ENCODE results near the gene PRKCB.

PRKCB gene

DNA sequence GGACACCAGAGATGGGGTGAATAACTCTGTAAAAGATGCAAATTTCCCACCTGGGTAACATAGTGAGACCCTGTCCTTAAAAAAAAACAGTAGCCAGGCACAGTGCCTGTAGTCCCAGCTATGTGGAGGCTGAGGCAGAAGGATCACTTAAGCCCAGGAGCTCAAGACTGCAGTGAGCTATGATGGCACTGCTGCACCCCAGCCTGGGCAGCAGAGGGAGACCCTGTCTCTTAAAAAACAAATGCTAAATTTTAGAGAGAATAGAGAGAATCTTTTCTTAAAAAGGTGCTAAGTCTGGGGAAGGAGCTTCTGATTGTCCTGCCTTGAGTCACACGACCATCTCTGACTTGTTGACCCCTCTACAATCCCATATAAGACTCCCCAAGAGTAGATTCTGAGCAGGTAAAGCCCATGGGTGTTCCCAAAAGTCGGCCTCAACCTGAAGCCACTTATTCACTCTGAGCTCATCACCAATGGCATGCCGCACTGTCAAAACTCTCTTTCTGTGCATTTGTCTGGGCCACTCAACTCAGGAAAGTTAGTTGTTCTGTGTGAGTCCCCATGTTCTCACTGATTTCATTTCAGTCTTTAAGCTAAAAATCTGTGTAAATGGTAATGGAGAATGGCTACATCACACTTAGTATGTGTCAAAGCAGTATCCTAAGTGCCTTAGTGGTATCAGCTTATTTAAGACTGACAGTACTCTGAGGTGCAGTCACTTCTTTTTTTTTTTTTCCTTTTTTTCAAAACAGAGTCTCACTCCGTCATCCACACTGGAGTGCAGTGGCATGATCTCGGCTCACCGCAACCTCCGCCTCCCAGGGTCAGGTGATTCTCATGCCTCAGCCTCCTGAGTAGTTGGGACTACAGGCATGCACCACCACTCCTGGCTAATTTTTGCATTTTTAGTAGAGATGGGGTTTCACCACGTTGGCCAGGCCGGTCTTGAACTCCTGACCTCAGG, 41.6 kb downstream of the PRKCB start:
- H3K27me3 ChIP-seq (ENCODE audit: control insufficient read depth, insufficient read depth, low read length) = no peaks in the 10 kb centered on the region
- H3K36me3 ChIP-seq (ENCODE audit: control insufficient read depth, insufficient read depth, low read length) = no peaks in the 10 kb centered on the region
- H3K4me3 ChIP-seq (ENCODE audit: low read length) = no peak overlapping the region
- H3K27ac ChIP-seq (ENCODE audit: low read depth, low read length) = no peak overlapping the region
- no peaks in the 10 kb centered on the region for H3K4me1 ChIP-seq (ENCODE audit: control insufficient read depth, insufficient read depth, low read length)
- no peak overlapping the region for H3K9ac ChIP-seq (ENCODE audit: low read length)

GRCh38 chr16:23879735-23880373, 44.1 kb downstream of the PRKCB start:
- H3K27ac ChIP-seq (ENCODE audit: low read depth, low read length) = peak overlapping the region; percentile 40

DNA sequence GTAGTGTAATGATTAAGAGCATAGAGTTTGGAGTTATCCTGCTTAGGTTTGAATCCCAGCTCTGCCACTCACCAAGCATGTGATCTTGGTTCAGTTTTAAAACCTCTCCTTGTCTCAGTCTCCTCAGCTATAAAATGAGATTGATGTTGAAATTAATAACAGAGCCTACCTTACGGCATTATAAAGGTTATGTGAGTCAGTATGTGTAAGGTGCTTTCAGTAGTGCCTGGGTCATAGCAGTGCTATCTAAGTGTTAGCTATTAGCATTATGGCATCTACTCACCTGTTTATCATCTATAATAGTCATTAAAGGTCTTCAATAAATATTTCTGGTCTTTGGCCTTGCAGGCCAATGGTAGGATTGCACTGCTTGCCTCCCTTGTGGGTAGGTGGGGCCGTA, 53.4 kb downstream of the PRKCB start:
- no peak overlapping the region for H3K27ac ChIP-seq (ENCODE audit: low read depth, low read length)
- H3K27me3 ChIP-seq (ENCODE audit: control insufficient read depth, insufficient read depth, low read length) = no peaks in the 10 kb centered on the region
- H3K36me3 ChIP-seq (ENCODE audit: control insufficient read depth, insufficient read depth, low read length) = no peaks in the 10 kb centered on the region
- no peaks in the 10 kb centered on the region for H3K4me1 ChIP-seq (ENCODE audit: control insufficient read depth, insufficient read depth, low read length)
- no peak overlapping the region for H3K9ac ChIP-seq (ENCODE audit: low read length)
- no peak overlapping the region for H3K4me3 ChIP-seq (ENCODE audit: low read length)

More at GRCh38 chr16:23879735-23880373, 44.1 kb downstream of the PRKCB start:
- Histone ChIP-seq H3K36me3 (ENCODE audit: control insufficient read depth, insufficient read depth, low read length) (no peaks in the 10 kb centered on the region), H3K4me3 (ENCODE audit: low read length) (no peak overlapping the region), H3K4me1 (ENCODE audit: control insufficient read depth, insufficient read depth, low read length) (no peaks in the 10 kb centered on the region), H3K9ac (ENCODE audit: low read length) (no peak overlapping the region), H3K27me3 (ENCODE audit: control insufficient read depth, insufficient read depth, low read length) (no peaks in the 10 kb centered on the region)

DNA sequence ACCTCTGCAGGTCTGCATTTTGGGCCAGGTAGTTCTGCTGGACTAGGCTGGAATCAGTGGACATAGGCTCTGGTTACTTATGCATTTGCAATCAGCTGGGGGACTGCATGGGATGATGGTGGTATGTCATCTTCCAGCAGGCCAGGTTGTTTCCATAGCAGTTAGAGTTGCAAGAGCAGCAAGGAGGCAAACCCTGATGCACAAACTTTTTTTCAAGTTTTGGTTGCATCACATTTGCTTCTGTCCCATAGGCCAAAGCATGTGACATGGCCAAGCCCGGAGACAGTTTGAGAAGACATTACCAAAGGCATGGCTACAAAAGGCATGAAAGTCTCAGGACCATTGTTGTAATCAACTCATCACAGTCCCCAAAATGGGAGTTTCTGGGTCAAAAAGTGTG, 58.2 kb downstream of the PRKCB start:
- Histone ChIP-seq H3K4me3 (ENCODE audit: low read length) (no peak overlapping the region), H3K27me3 (ENCODE audit: control insufficient read depth, insufficient read depth, low read length) (no peaks in the 10 kb centered on the region), H3K27ac (ENCODE audit: low read depth, low read length) (no peak overlapping the region), H3K36me3 (ENCODE audit: control insufficient read depth, insufficient read depth, low read length) (no peaks in the 10 kb centered on the region), H3K9ac (ENCODE audit: low read length) (no peak overlapping the region), H3K4me1 (ENCODE audit: control insufficient read depth, insufficient read depth, low read length) (no peaks in the 10 kb centered on the region)

- Histone ChIP-seq H3K27ac (ENCODE audit: low read depth, low read length) (no peak overlapping the region), H3K27me3 (ENCODE audit: control insufficient read depth, insufficient read depth, low read length) (no peaks in the 10 kb centered on the region), H3K4me1 (ENCODE audit: control insufficient read depth, insufficient read depth, low read length) (no peaks in the 10 kb centered on the region), H3K36me3 (ENCODE audit: control insufficient read depth, insufficient read depth, low read length) (no peaks in the 10 kb centered on the region), H3K4me3 (ENCODE audit: low read length) (no peak overlapping the region), H3K9ac (ENCODE audit: low read length) (no peak overlapping the region)
Observed at GRCh38 chr16:23895052-23895451, 59.3 kb downstream of the PRKCB start.

- H3K27ac ChIP-seq (ENCODE audit: low read depth, low read length) = no peak overlapping the region
- H3K4me3 ChIP-seq (ENCODE audit: low read length) = no peak overlapping the region
- H3K27me3 ChIP-seq (ENCODE audit: control insufficient read depth, insufficient read depth, low read length) = no peaks in the 10 kb centered on the region
- H3K4me1 ChIP-seq (ENCODE audit: control insufficient read depth, insufficient read depth, low read length) = no peaks in the 10 kb centered on the region
- H3K9ac ChIP-seq (ENCODE audit: low read length) = no peak overlapping the region
- no peaks in the 10 kb centered on the region for H3K36me3 ChIP-seq (ENCODE audit: control insufficient read depth, insufficient read depth, low read length)
Observed at GRCh38 chr16:23896832-23897821, 61.3 kb downstream of the PRKCB start.

- H3K27ac ChIP-seq (ENCODE audit: low read depth, low read length) = no peak overlapping the region
- H3K4me1 ChIP-seq (ENCODE audit: control insufficient read depth, insufficient read depth, low read length) = peaks cover under 1% of the 10 kb centered on the region
- no peak overlapping the region for H3K4me3 ChIP-seq (ENCODE audit: low read length)
- no peak overlapping the region for H3K9ac ChIP-seq (ENCODE audit: low read length)
- no peaks in the 10 kb centered on the region for H3K36me3 ChIP-seq (ENCODE audit: control insufficient read depth, insufficient read depth, low read length)
- H3K27me3 ChIP-seq (ENCODE audit: control insufficient read depth, insufficient read depth, low read length) = no peaks in the 10 kb centered on the region
Observed at GRCh38 chr16:23898682-23899430, 63.1 kb downstream of the PRKCB start.

DNA sequence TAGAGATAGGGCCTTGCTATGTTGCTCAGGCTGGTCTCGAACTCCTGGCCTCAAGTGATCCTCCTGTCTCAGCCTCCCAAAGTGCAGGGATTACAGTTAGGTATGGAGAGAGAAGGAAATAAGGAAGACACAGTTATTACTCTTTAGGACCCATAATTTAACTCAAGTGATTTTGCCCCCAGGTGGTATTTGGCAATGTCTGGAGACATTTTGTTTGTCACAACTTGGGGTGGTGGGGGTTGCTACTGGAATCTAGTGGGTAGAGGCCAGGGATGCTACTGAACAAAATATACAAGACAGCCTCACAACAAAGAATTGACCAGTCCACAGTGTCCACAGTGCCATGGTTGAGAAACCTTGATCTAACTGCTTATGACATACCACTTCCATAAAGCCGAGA, 64.1 kb downstream of the PRKCB start:
- Histone ChIP-seq H3K9ac (ENCODE audit: low read length) (no peak overlapping the region), H3K27ac (ENCODE audit: low read depth, low read length) (no peak overlapping the region), H3K4me3 (ENCODE audit: low read length) (no peak overlapping the region), H3K27me3 (ENCODE audit: control insufficient read depth, insufficient read depth, low read length) (no peaks in the 10 kb centered on the region), H3K4me1 (ENCODE audit: control insufficient read depth, insufficient read depth, low read length) (peaks cover 6% of the 10 kb centered on the region), H3K36me3 (ENCODE audit: control insufficient read depth, insufficient read depth, low read length) (no peaks in the 10 kb centered on the region)

DNA sequence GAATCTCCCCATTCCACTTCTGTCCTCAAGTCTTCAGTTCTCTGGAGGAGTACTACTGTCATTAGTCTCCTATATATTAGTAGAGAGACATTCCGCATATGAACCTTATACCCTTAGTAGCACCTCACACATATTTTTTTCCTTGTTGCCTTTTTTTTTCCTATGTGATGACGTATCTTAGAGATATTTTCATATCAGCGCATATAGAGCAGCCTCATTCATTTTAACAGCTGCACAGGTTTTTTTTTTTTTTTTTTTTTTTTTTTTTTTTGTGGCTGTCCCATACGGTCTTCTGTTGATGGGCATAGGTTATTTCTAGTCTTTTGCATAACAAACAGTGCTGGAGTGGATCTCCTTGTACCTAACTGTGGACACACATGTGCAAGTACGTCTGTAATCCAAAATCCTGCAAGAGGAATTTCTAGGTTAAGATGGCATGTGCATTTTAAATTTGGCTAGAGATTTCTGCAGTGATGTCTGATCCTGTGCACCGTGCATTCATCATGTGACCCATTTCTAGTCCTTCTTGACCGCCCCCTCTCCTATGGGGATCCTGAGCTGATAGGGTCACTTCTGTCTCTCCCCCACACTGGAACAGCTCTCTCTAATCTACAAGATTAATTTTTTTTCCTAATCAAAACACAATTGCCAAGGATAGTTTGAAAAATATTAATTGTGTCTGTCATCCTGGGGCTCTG, 64.8 kb downstream of the PRKCB start:
- Histone ChIP-seq H3K36me3 (ENCODE audit: control insufficient read depth, insufficient read depth, low read length) (no peaks in the 10 kb centered on the region), H3K4me3 (ENCODE audit: low read length) (no peak overlapping the region), H3K27ac (ENCODE audit: low read depth, low read length) (no peak overlapping the region), H3K4me1 (ENCODE audit: control insufficient read depth, insufficient read depth, low read length) (peaks cover 12% of the 10 kb centered on the region), H3K9ac (ENCODE audit: low read length) (no peak overlapping the region), H3K27me3 (ENCODE audit: control insufficient read depth, insufficient read depth, low read length) (no peaks in the 10 kb centered on the region)

- no peak overlapping the region for H3K9ac ChIP-seq (ENCODE audit: low read length)
Observed at GRCh38 chr16:23901178-23902033, 65.6 kb downstream of the PRKCB start.

More at GRCh38 chr16:23901178-23902033, 65.6 kb downstream of the PRKCB start:
- Histone ChIP-seq H3K27ac (ENCODE audit: low read depth, low read length) (peak overlapping the region; percentile 6), H3K36me3 (ENCODE audit: control insufficient read depth, insufficient read depth, low read length) (no peaks in the 10 kb centered on the region), H3K4me1 (ENCODE audit: control insufficient read depth, insufficient read depth, low read length) (peaks cover 13% of the 10 kb centered on the region), H3K4me3 (ENCODE audit: low read length) (no peak overlapping the region), H3K27me3 (ENCODE audit: control insufficient read depth, insufficient read depth, low read length) (no peaks in the 10 kb centered on the region)

Measured in rectal smooth muscle tissue (tissue), 1 donor.